HG03045 (cell line): Measurements from ENCODE around the gene CACNA1S.

Experiments
- ATAC-seq: cut with Tn5 transposase; IDR thresholded peaks from one replicate; pipeline ENCODE4 v1.9.1; 2021; ENCODE audit warnings: mild to moderate bottlenecking, moderate library complexity; ENCODE audit not compliant: unreplicated experiment

The CACNA1S gene

DNA sequence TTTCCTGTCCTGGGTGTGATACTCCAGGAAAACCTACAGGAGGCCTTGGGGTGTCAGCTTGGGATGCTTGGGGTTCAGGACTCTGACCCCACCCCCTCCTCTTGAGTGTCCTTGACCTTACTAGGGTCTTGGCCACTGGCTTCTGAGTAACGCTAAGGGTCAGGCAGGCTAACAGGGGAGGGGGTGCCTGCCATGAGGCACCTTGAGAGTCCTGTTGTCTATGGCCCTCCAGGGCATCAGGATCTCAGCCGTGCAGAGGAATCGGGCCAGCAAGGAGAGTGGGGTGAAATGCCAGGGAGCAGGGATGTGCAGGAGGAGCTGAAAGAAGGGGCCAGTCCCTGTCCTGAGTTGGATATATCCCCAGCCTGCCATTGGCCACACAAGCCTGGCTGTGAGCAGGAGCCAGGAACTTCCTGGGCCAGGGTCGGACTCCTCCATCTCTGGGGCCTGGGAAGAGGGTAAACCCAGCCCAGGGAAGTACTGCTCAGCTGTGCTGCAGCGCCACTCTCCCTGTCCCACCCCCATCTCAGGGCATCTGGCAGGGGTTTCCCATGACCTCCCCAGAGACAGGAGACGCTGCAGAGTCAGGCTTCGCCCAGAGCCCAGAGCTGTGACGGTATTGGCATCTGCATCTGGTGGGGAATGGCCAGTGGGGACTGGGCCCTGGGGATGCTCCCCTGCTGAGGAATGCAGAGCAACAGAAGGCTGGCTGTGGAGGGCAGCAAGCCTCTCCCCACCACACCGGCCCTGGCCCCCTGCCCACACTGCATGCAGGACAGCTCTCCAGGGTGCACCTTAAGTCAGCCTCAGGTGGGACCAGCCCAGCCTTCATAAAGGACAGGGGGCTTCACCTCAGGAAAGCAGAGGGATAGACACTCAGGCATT, 95.0 kb downstream of the CACNA1S start:
- ATAC-seq: no peak

DNA sequence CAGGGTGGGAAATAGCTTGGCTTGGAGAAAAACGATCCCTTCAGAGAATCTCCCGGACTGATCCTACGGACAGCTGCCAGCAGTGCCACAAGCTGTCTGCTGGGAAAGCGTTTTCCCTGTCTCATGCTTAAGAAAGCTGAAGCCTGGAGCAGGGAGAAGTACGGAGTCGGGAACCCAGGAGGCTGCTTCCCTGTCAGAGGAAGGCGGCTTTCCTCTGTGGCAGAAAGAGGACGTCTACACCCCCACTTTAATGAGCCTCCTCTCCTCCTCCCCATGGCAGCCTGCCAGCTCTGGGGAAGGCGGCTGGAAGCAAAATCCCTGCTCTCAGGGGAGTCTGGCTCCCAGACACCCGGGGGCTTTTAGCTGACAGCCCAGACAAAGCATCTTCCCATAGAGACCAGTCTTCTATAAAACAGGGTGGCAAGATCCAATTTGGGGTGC, 96.0 kb downstream of the CACNA1S start:
- no peak for ATAC-seq

DNA sequence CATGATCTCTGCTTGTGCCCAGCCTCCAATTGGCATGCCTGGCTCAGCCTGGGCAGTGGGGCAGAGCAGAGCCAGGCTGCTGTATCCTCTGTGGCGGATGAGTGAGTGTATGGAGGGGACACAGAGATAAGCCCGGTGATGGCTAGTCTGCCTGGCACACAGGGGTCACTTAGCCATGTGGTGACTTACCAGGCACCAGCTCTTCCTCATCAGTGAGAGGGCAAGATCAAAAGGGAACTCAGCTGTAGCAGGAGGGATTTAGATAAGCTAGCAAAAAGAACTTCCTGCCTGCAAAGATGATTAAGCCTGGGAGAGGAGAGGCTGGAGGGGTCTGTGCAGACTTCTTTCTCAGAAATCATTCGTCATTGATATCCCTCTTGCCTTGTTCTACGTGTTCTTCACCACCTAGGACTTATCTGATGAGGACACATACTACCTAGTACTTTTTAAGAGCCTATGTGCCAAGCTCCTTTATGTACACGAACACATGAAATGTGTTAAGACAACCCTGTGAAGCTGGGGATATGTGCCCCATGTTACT, 96.6 kb downstream of the CACNA1S start:
- ATAC-seq: no peak

DNA sequence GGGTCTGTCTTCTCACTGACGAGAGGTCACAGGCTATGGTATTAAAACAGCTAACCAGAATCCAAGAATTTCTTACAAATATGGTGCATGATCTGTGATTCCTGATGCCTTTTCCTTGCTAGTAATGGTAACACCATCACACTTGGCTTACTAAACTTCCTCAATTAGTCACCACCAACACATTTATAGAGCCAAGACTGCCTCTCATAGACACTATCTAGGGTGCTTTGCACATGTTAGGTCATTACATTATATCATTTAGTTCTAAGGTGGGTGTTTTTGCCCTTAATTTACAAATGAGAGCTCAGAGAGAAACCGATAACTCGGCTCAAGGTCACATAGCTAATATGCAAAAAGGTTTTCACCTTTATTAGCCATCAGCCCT, 97.4 kb downstream of the CACNA1S start:
- ATAC-seq: no peak

DNA sequence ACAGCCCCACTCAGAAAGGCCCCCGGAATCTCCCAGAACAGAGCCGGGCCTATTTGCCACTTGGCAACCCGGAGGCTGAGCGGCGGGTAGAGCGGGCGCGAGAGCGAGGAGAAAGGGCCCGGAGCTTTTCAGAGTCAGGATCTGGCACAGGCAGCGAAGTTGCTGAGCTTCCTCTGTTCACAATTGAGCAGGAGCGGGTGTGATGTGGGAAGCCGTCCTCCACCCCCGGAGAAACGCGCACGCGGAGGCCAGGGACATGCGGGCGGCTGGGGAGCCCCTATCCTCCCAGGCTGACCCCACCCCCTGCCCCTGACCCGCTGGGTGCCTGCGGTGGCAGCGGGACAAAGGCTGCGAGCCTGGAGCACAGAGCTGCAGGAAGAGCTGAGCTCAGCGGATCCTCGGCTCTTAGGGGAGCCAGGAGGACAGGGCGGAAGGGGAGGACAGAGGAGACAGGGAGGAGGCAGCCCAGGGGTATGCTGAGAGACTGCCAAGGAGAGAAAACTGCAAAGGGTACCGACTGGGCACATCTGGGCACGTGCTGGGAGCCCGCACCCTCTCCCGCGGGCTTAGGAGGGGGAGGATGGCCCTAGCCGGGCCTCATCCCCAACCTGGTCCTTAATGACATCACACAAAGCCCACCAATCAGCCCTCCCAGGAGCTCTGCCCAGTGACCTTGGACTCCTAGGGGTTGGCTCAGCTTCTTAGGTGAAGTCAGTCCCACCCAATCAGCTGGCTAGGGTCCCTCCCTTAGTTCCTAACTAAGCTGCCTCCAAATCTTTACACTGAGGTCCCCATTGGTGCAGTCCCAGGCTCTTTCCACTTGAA, 98.0 kb downstream of the CACNA1S start:
- no peak for ATAC-seq

DNA sequence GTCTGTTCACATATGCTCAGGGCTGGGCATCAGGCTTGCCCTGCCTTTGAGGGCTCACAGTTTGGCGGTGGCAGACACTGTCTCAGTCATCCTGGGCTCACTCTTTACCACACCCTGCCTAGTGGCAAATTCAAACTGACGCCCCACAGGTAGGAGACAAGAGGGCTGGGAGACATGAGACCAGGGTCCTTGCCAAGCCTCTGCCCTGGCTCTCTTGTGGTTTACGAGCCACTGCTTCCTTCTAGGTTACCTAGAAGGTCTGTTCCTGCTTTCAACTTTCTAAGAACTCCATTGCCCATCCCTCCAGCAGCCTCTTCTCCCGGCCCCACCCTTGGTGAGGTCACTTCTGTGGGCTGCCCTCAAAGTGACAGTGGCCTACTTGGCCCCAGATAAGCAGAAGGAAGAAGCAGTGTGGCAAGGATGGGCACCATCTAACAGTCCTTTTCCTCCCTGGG, 99.2 kb downstream of the CACNA1S start:
- ATAC-seq: no peak

DNA sequence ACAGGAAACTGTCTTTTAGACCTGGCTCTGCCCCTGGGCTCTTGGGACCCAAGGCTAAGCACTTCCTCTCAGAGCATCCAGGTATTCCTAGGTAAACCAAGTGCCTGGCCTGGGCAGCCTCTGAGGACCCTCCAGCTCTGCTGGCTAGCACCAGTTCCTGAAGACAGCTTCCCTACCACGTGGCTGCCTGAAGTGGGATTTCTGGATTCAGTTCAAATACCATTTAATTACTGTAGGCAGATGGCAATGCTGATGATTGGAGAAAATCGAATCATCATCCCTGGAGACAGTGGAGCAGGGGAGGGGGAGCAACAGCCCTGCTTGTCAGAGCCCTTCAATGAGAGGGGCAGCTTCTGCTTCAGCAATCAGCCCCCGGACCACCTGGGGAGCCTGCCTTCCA, 100.6 kb downstream of the CACNA1S start:
- ATAC-seq: no peak

DNA sequence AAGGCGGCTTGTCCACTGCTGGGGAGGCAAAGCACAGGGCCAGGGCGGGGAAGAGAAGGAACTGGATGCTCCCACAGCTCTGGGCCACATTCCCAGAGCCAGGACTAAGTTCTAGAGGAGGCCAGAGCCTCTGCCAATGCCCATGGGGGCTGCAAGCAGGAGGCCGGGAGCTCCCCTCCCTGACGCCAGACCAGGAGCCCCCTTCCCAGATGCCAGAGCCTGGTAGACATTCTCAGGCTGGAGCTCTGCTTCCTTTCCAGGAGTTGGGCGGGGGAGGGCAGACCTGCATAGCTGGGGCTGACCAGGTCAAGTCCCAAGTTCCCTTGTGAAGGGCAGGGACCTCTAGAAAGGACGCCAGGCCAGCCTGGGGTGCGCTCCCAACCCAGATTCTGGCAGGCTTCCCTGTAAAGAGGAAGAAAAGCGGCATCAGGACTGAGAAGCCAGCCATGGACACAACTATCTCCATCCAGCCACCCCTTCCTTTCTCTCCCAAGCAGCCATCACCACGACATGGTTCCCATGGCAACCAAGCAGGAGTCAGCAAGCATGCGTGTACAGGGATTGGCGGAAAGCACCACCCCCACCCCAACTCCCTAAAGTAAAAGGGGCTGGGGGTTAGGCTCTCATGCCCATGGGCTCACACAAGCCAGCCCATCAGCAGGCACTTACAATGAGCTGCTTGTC, 102.1 kb downstream of the CACNA1S start:
- no peak for ATAC-seq

DNA sequence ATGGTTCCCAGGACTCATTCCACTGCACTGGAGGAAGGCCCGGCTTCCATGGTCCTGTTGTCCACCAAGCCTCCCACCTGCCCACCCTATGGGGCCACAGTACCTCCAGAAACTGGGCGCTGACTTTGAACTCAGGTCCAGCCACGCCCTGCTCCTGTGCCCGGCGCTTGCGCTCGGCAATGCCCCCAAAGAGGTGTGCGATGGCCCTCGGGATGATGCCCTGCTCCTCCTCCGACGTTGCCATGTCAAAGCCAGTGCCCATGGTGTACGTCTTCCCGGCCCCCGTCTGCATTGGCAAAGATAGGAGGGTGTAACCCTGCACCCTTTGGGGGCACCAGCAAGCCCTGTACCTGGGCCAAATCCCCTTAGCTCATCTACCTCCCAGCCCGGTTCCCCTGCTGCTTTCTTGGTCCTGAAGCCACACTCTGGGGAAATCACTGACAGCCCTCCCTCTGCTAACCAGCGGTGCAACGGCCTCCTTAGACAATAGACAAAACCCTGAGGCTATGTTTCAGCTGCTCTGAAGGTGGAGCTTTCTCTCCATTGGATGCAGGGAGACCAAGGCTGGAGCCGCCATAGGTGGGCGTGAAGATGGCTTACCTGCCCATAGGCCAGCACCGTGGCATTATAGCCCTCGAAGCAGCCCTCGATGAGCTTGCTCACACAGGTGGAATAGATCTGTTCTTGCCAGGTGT, 103.4 kb downstream of the CACNA1S start:
- no peak for ATAC-seq

DNA sequence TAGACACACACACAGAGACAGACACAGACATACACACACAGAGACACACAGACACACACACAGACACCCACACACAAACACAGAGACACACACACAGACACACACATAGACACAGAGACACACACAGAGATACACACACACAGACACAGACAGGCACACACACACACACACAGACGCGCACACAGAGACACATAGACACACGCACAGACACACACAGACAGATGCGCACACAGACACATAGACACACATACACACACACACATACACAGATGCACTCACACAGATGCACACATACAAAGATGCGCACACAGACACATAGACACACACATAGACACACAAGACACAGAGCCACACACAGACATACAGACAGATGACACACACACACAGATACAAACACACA, 104.7 kb downstream of the CACNA1S start:
- ATAC-seq: no peak

DNA sequence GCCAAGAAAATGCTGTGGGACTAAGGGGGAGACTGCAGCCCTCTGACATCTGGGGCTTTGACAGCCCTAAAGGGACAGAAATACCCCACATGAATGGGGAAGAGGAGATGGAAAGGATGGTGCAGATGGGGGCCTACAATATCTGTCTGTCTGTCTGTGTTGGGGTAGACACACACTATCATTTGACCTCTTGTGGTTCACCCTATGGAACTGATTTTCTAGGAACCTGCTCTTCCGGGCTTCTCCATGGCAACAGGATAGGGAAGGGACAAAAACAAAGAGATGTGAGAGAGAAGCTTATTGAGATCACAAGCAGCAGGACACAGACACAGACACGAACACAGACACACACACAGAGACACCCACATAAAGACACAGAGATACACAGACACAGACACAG, 105.8 kb downstream of the CACNA1S start:
- no peak for ATAC-seq

DNA sequence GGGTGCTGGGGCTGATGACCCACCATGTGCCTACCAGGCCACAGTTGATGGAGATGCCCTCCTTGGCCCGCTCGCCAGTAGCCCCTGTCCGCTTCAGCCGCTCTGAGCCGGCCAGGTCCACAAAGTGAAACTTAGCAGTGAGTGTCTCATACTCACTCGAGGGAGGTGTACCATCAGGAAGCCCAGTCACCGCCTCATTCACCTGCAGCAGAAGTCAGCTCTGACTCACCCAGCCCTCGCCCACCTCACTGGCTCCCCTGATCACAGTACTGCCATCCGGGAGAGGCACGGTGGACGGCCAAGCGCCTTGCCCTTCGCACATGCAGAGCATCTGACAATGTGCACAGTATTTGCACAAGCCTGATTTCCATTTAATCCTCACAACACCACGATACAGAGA, 107.5 kb downstream of the CACNA1S start:
- no peak for ATAC-seq

DNA sequence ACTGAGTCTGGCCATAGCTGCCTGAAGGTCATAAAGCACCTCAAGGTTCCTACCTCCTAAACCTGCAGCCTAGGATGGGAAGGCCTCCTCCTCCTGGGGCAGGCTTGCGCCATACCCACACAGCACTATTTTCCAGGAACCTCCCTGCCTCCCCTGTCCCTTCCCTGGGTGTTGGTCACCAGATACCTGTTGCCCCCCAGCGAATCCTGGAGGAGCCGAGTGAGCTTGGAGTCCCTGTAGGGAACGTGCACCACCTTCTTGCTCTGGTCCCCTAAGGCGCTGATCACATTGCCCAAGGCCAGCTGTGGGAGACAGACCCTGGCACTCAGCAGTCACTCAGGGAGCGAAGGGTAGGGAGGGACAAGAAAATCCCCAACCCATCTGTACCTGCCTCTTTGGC, 108.1 kb downstream of the CACNA1S start:
- no peak for ATAC-seq

DNA sequence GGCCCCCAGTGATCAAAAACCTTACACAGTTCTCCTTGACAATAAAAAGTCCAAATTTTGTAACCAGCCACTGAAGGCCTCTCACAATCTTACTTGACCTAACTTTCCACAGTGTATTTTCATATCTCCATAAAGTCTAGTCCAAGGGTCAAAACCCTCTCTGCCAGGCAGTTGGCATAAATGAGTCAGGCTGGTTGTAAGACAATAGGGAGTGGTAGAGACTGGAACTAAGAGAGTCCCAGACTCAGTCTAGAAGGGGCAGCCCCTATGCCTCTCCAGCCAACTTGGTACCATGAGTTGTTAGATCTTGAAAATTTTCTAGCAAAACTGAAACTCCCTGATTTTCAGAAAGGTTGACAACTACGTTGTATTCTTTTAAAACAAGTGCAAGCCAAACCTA, 109.7 kb downstream of the CACNA1S start:
- ATAC-seq: no peak

DNA sequence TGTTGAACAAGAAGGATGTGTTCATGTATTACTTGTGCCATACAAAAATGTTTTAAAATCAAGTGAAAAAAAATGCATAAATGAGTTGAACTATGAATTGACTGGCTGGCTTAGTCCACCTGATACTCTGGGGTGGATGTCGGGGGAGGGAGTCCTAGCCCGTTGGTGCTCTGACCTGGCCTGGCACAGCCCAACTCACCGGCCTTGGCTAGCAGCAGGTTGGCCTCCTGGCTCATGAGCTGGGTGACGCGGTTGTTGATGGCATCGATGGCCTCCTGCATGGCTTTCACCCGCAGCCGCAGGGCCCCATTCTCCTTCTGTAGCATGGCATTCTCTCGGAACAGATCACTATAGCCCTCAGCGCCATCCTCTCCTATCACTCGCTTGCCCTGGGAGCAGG, 110.3 kb downstream of the CACNA1S start:
- no peak for ATAC-seq

DNA sequence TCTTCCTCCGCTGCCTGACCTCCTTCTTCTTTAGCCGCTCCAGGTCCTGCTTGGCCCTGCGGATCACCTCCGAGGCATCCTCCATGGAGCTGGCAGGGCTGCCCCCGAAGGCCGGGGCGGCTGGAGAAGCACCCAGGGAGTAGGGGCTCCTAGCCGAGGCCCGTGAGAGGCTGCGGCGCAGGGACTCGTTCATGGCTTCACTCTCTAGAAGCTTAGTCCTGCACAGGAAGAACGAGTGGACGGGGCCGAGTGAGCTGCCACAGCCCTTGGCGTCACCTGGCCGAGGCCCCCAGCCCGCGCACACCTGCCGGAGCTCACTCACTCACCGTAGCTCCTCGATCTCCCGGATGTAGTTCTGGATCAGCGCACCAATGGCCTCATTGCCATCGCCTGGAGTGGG, 111.8 kb downstream of the CACNA1S start:
- ATAC-seq: no peak

DNA sequence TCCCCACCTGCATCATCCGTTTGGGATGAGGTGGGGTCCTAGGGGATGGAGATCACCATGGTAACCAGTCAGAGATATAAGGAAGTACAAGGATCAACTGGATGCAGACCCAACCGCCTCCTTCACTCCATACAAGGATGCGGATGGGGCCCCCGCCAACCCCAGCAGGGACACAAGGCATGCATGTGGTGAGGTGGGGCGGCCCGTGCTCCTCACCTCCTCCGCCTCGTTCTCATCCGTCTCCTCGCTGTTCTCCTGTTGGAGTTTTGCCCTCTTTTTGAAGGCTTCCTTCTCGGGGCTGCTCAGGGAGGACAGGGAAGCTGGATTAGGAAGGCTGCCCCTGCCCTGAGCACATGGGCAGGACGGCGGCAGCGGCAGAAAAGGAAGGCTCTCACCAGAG, 112.6 kb downstream of the CACNA1S start:
- no peak for ATAC-seq

DNA sequence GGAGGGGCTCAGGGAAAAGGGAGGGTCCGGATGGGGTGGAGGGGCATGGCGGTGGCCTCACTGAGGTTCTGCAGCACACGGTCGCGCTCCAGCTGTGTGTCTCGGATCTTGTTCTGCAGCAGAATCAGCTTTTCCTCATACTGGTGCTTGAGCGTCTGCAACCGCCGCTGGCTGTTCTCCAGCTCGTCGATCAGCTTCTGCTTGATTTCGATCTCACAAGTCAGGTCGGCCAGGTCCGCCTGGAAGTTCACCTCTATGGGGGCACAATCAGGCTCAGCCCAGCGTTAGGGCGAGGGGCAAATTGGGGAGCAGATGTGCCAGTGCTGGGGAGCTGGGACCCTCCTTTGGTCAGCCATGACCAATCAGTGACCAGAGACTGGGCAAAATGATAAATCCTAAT, 113.9 kb downstream of the CACNA1S start:
- no peak for ATAC-seq

DNA sequence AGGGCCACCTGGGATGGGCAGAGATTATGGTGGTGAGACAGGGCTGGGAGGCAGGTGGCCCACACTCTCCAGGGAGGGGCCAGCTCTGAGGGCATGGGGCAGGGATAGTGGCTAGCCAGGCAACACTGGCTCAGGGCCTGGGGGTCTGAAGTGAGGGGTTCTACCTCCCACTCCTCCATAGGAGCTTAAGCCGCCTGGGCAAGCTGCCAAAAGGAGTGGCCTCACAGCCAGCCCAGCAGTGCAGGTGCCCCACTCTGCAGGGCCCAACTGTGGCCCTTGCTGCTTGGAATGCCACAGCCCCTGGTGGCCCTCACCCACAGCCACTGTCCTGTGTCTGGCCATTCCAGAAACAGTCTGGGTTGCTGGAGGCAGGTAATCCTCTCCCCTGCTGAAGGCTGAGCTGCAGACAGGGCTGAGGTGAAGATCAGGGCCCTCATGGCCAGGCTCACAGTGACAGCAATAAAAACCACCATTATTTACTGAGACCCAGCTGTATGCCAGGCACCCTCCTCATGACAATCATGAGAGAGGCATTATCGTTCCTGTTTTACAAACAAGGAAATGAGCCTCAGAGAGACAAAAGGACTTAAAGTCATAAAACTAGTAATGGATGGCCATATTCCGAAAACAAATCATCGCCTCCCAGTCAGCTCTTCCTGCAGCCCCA, 119.7 kb downstream of the CACNA1S start:
- ATAC-seq: no peak

DNA sequence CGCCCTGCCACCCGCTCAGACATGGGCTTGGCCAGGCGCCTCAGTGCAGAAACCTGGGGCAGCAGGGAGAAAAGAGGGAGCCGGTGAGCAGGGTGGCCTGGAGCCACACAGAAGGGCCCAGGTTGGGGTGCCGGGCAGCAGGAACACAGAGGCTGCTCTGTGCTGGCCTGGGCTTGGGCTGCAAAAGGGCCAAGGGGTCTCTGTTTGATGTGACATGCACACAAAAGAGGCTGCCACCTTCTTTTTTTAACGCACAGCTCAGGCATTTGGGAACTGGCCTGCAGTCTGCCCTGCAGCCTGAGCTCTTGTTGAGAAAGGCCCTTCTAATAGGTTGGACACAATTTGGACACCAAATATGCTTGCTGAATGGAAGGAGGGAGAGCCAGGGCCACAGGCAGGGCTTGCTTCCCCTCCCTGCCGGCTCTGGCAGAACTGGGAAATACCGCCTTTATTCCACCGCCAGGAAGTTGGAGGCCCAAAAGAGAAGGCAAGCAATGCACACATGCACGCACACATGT, 121.1 kb downstream of the CACNA1S start:
- ATAC-seq: no peak
